Lung (tissue), 12 donors: ENCODE data around the gene LYPD3. TPM values are rescaled to one million over a fixed set of nuclear protein-coding genes. Genes with fewer than 3 reads are reported as not detected.

Experiments
- ATAC-seq: fragments of 200-7000 bp; cut with Tn5 transposase; one replicate; pipeline ENCODE4 v1.9.1; 2020; ENCODE audit warnings: moderate number of reproducible peaks; ENCODE audit not compliant: insufficient read depth, low FRiP score
- DNase-seq, 3 donors: peaks; one replicate each; pipeline ENCODE4 v3.0.0-alpha.2; 2013 to 2017
- H3K27ac ChIP-seq, 2 donors: one replicate each; pipeline ENCODE4 v1.5.1; 2013; ENCODE audit warnings: mild to moderate bottlenecking in 2 of 2, moderate library complexity in 2 of 2, control low read depth in 1 of 2, inconsistent platforms in 1 of 2, low read depth in 1 of 2, low read length in 1 of 2
- H3K27me3 ChIP-seq, 3 donors: one replicate each; pipeline ENCODE4 v1.5.1; 2013; ENCODE audit warnings: low read length in 2 of 3; ENCODE audit not compliant: control insufficient read depth in 3 of 3, insufficient read depth in 3 of 3
- H3K36me3 ChIP-seq, 4 donors: one replicate each; pipeline ENCODE4 v1.5.1; 2013; ENCODE audit warnings: low read length in 4 of 4, mild to moderate bottlenecking in 1 of 4, moderate library complexity in 1 of 4; ENCODE audit not compliant: control insufficient read depth in 4 of 4, insufficient read depth in 4 of 4
- H3K4me1 ChIP-seq, 5 donors: one replicate each; pipeline ENCODE4 v1.5.1; 2013; ENCODE audit warnings: low read length in 5 of 5, mild to moderate bottlenecking in 2 of 5, moderate library complexity in 1 of 5; ENCODE audit not compliant: control insufficient read depth in 5 of 5, insufficient read depth in 5 of 5
- H3K4me3 ChIP-seq: one replicate; pipeline ENCODE4 v1.5.1; 2013; ENCODE audit warnings: mild to moderate bottlenecking, control low read depth, moderate library complexity
- H3K9ac ChIP-seq, 2 donors: one replicate each; pipeline ENCODE4 v1.5.1; 2013; ENCODE audit warnings: low read length in 2 of 2, control low read depth in 1 of 2; ENCODE audit not compliant: insufficient read depth in 1 of 2
- H3K9me3 ChIP-seq, 4 donors: one replicate each; pipeline ENCODE4 v1.5.1; 2013; ENCODE audit warnings: low read length in 3 of 4, mild to moderate bottlenecking in 1 of 4, moderate library complexity in 1 of 4; ENCODE audit not compliant: control insufficient read depth in 4 of 4, insufficient read depth in 3 of 4
- CTCF ChIP-seq: IDR thresholded peaks from 2 replicates; pipeline ENCODE4 v1.5.1; 2012; ENCODE audit warnings: mild to moderate bottlenecking; ENCODE audit errors: control extremely low read depth, extremely low read depth
- WGBS, 2 donors: extraction: QIAGEN DNeasy Blood & Tissue Kit; methylation state at CpG; one replicate each; pipeline ENCODE4 v1.1.7; 2013; 5-methylcytosine and 5-hydroxymethylcytosine counted together
- polyA plus RNA-seq, 2 donors: library from polyadenylated mRNA; stranded (reverse); fragments of 200-250 nt; gene quantifications; one replicate each; pipeline ENCODE4 v1.2.1, GENCODE V29; 2013
- total RNA-seq, 2 donors: library from RNA; depleted of rRNA in 1 of 2; stranded (reverse); fragments of >200 nt in 1 of 2; gene quantifications; one replicate each; pipeline ENCODE4 v1.2.1, GENCODE V29; 2014 to 2021
- donor health status: control.
- donor health status: control.
- donor health status: Bipolar disorder and iron deficiency.
- donor health status: healthy.
- donor health status: DM: yes; HTN: yes; CAD: no.

Gene LYPD3
- total and polyA plus RNA-seq, 4 donors, result 0.28 to 1.7 (median 0.95) TPM

- TF ChIP-seq CTCF, result no peak
- no peak for ATAC-seq
- Histone ChIP-seq H3K36me3 (peaks cover 0 to 4% (median 3%) of the 10 kb centered on the region in 4 donors), H3K4me1 (peaks cover 0 to 43% (median 5%) of the 10 kb centered on the region in 5 donors), H3K9ac (peak overlapping the region in 1 of 2 donors; percentile 1), H3K27me3 (peaks cover 0 to 3% (median 0%) of the 10 kb centered on the region in 3 donors), H3K27ac (no peak overlapping the region), H3K9me3 (no peaks in the 10 kb centered on the region), H3K4me3 (no peak overlapping the region)
- WGBS, 2 donors, result 86 to 87% methylated on average over 43 of the region's 43 CpGs
- DNase-seq, result peak in 1 of 3 donors; percentile 35
Observed at GRCh38 chr19:43501661-43502418, 36.4 kb upstream of the LYPD3 start.

GRCh38 chr19:43499042-43499441 lies 33.6 kb upstream of the LYPD3 start:
- no peak overlapping the region for H3K9ac ChIP-seq
- peaks cover 0 to 3% (median 0%) of the 10 kb centered on the region in 3 donors for H3K27me3 ChIP-seq
- H3K9me3 ChIP-seq, result no peaks in the 10 kb centered on the region
- DNase-seq (no peak), ATAC-seq (no peak)
- no peak for TF ChIP-seq CTCF
- peaks cover 0 to 14% (median 6%) of the 10 kb centered on the region in 4 donors for H3K36me3 ChIP-seq
- 82 to 89% methylated on average over 3 of the region's 3 CpGs for WGBS, 2 donors
- no peak overlapping the region for H3K4me3 ChIP-seq
- H3K27ac ChIP-seq, result no peak overlapping the region
- peaks cover 0 to 34% (median 5%) of the 10 kb centered on the region in 5 donors for H3K4me1 ChIP-seq

GRCh38 chr19:43498233-43498842 lies 32.9 kb upstream of the LYPD3 start:
- H3K4me1 ChIP-seq, result peaks cover 0 to 34% (median 5%) of the 10 kb centered on the region in 5 donors
- no peak overlapping the region for H3K4me3 ChIP-seq
- peaks cover 0 to 3% (median 0%) of the 10 kb centered on the region in 3 donors for H3K27me3 ChIP-seq
- 84 to 88% methylated on average over 5 of the region's 5 CpGs for WGBS, 2 donors
- ATAC-seq (no peak), DNase-seq (peak; percentile 70 to 94 (median 87))
- TF ChIP-seq CTCF, result no peak
- H3K27ac ChIP-seq, result no peak overlapping the region
- H3K36me3 ChIP-seq, result peaks cover 0 to 14% (median 6%) of the 10 kb centered on the region in 4 donors
- H3K9ac ChIP-seq, result peak overlapping the region in 1 of 2 donors; percentile 10
- H3K9me3 ChIP-seq, result no peaks in the 10 kb centered on the region
